GM10248 (cell line): Measurements from ENCODE around the gene C1orf174.

ENCODE experiments used
- CTCF ChIA-PET: fragments of 300-600 bp; sonication (Branson Sonifier 250); formaldehyde crosslinking; extraction: SDS; loops from one replicate; lab custom pipeline; 2021; ENCODE audit warnings: antibody characterized with exemption; lab: Yijun Ruan, JAX
- POLR2A ChIA-PET: fragments of 350-650 bp; sonication (Branson Sonifier 250); formaldehyde crosslinking; extraction: SDS; loops from one replicate; lab custom pipeline; 2020; ENCODE audit warnings: antibody characterized with exemption; lab: Yijun Ruan, JAX
- DNase-seq: peaks from one replicate; pipeline ENCODE4 v3.0.0; 2012; ENCODE audit errors: extremely low spot score
- CTCF ChIP-seq: IDR thresholded peaks from 2 replicates; pipeline ENCODE4 v1.5.1; 2012; ENCODE audit warnings: mild to moderate bottlenecking, low read depth; ENCODE audit errors: extremely low read depth, missing control alignments, control extremely low read depth

C1orf174 gene

GRCh38 chr1:3932156-3932919, 32.3 kb upstream of the C1orf174 start:
- ChIA-PET CTCF (interaction anchor here (1.0 kb wide), 1 partner anchor 21 kb away, joined by 4 read pairs; no protein-coding TSS in a partner anchor), POLR2A (no interaction called here)
- DNase-seq, result no peak
- TF ChIP-seq CTCF, result no peak

- DNase-seq, result no peak
- POLR2A ChIA-PET, result no interaction called here
Observed at GRCh38 chr1:3931007-3931912, 31.2 kb upstream of the C1orf174 start.

GRCh38 chr1:3930301-3931006, 30.4 kb upstream of the C1orf174 start:
- CTCF ChIA-PET, result no interaction called here
- DNase-seq, result no peak
- TF ChIP-seq CTCF, result no peak
- POLR2A ChIA-PET, result no interaction called here

More at GRCh38 chr1:3931007-3931912, 31.2 kb upstream of the C1orf174 start:
- no peak for TF ChIP-seq CTCF
- CTCF ChIA-PET, result no interaction called here

GRCh38 chr1:3929126-3929525, 29.1 kb upstream of the C1orf174 start:
- ChIA-PET CTCF (no interaction called here), POLR2A (no interaction called here)
- no peak for DNase-seq
- TF ChIP-seq CTCF, result no peak

- TF ChIP-seq CTCF, result no peak
- ChIA-PET POLR2A (no interaction called here), CTCF (no interaction called here)
- no peak for DNase-seq
Observed at GRCh38 chr1:3928586-3928985, 28.5 kb upstream of the C1orf174 start.

- POLR2A ChIA-PET, result no interaction called here
- CTCF ChIA-PET, result no interaction called here
- TF ChIP-seq CTCF, result no peak
- DNase-seq, result no peak
Observed at GRCh38 chr1:3926956-3927355, 26.9 kb upstream of the C1orf174 start.
